ENCODE measurements around the gene MMRN2. TPM values are rescaled to one million over a fixed set of nuclear protein-coding genes. Genes with fewer than 3 reads are reported as not detected.
"Not testable (repeated sequence)": the region's sequence is repeated elsewhere in the genome, so short reads cannot be mapped to it uniquely, and the experiment has no call there.

MMRN2 gene
- polyA plus RNA-seq (2011; rRNA removed): 0.55 and 0.69 TPM in 2 replicates
- polyA minus RNA-seq (2011; rRNA and poly(A)+ RNA removed): 0.28 and 1.6 TPM in 2 replicates

DNA sequence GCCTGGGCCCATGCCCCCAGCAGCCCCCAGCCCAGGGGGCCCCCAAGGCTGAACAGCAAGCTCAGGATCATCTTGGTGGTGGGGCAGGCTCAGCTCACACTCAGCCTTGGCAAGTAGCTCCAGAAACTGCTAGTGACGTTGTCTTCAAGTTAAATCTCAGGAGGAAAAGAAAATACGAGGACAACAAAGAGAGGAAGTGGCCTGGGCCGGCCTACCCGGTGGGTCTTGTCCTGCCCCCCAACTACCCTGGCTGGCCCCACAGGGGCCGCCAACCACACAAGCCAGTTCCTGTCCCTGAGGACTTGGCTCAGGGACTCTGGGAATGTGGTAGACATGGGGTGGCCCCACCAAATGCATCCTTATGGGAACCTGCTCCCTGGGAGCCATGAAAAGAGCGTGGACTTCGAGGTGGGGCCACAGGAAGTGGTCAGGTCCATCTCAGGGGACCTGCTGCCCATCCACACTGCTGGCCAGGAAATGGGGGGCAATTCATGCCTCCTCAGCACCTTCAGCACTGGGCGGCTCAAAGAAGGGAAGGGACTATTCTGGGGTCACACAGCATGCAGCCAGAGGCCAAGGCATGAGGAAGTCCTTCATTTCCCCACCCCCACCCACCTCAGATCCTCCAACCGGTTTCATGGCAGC, at the start of gene MMRN2:
TSS of gene MMRN2 (minus strand) at position 145 of the 645 bp plus-strand sequence. CDS start at position 71, 74 bp downstream.
- H3K27ac ChIP-seq (ENCODE audit: low read depth, low read length): no peak within 1 kb of the TSS
- H3K27me3 ChIP-seq (ENCODE audit: control insufficient read depth, insufficient read depth, low read length): no peaks in the 10 kb centered on the region
- peaks cover 13% of the 10 kb centered on the region; the same call in 1 of the 2 replicates for H3K9me3 ChIP-seq (ENCODE audit: control insufficient read depth, insufficient read depth, low read length)
- ChIA-PET CTCF (interaction anchor here (0.8 to 1.3 kb wide), 2 partner anchors 9 to 269 kb away, joined by 3 to 8 read pairs; no protein-coding TSS in a partner anchor), POLR2A (interaction anchor here (1.0 kb wide), 1 partner anchor 13 kb away, joined by 3 read pairs; no protein-coding TSS in a partner anchor)
- DNase-seq (ENCODE audit: low read depth, low spot score): no peak
- no peak within 1 kb of the TSS for H3K4me3 ChIP-seq (ENCODE audit: low read depth, low read length)
- no peak for TF ChIP-seq CTCF (IDR thresholded peaks at IDR 0.05; ENCODE audit: low read depth, low read length)

DNA sequence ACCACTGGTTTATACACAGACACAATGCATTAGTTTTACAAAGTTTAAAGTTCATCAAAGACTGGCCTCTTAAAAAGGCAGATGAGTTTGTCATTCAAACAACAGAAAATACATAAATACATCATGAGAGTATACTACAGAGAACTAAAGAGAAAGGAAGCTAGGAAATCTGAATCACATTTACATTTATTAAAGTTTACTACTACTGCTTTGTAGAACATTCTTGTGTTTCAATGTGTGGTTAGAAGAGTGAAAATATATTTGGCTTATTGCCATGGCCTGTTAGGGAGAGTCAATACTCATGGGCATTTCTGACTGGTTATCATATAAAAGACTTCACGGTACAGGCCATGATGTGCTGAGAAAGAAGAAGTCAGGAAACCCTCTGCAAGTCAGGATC, 49.7 kb upstream of the MMRN2 start:
- POLR2A ChIA-PET; H3K4me3 ChIP-seq (ENCODE audit: low read depth, low read length); H3K27me3 ChIP-seq (ENCODE audit: control insufficient read depth, insufficient read depth, low read length); H3K9me3 ChIP-seq (ENCODE audit: control insufficient read depth, insufficient read depth, low read length); DNase-seq (ENCODE audit: low read depth, low spot score); H3K27ac ChIP-seq (ENCODE audit: low read depth, low read length): not testable (repeated sequence)
- CTCF ChIA-PET: interaction anchor here (0.6 kb wide), 1 partner anchor 16 kb away, joined by 3 read pairs; no protein-coding TSS in a partner anchor

GRCh38 chr10:87000491-87000890, 43.1 kb upstream of the MMRN2 start:
- H3K9me3 ChIP-seq (ENCODE audit: control insufficient read depth, insufficient read depth, low read length): no peaks in the 10 kb centered on the region
- ChIA-PET CTCF (no interaction called here), POLR2A (no interaction called here)
- no peaks in the 10 kb centered on the region for H3K27me3 ChIP-seq (ENCODE audit: control insufficient read depth, insufficient read depth, low read length)
- H3K4me3 ChIP-seq (ENCODE audit: low read depth, low read length): no peak overlapping the region
- H3K27ac ChIP-seq (ENCODE audit: low read depth, low read length): no peak overlapping the region
- DNase-seq (ENCODE audit: low read depth, low spot score): no peak
- no peak for TF ChIP-seq CTCF (IDR thresholded peaks at IDR 0.05; ENCODE audit: low read depth, low read length)

DNA sequence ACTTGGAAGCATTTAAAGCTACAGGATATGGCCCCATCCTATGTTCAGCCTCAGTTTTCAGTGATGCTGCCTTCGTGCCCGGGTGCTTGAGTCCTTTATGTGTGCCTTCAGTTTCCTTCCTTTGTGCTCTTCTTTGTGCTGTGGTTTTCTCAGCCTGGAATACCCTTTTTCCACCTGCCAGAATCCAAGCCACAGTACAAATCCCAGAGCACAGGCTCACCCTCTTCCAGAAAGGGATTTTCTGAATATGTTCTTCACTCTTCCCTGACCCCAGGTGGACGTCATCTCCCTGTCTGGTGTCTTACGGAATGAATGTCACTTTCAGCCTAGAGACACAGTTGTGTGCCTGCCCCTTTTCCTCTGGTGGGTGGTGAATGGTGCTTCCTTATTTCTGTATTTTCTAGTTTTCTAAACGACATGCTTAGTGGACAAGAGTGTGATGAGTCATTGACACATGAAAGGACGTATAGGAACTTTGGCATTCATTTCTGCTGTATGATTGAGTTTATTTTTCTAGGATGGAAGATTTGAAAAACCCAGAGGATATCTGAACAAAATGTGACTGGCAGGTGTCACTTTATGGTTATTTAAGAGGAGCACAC, 42.5 kb upstream of the MMRN2 start:
- H3K27me3 ChIP-seq (ENCODE audit: control insufficient read depth, insufficient read depth, low read length); H3K27ac ChIP-seq (ENCODE audit: low read depth, low read length); POLR2A ChIA-PET; H3K4me3 ChIP-seq (ENCODE audit: low read depth, low read length); DNase-seq (ENCODE audit: low read depth, low spot score); CTCF ChIA-PET; H3K9me3 ChIP-seq (ENCODE audit: control insufficient read depth, insufficient read depth, low read length): not testable (repeated sequence)

DNA sequence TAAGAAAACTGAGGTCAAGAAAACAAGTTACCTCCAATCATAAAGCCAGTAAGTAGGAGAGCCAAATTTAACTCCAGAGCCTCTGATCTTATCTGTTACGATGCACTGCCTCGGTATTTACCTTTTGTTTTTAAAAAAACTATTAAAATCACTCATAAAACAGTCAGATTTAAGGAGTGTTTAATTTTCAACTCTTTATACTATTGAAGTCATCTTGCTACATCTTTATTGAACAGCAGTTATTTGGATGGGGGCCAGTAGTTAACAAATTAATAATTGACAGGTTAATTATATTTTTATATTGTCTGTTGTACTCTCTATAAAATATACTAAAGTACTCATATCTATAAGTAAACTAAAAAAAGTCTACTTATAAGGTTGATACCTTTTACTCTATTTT, 35.5 kb upstream of the MMRN2 start:
- ChIA-PET CTCF (no interaction called here), POLR2A (no interaction called here)
- no peak overlapping the region for H3K27ac ChIP-seq (ENCODE audit: low read depth, low read length)
- no peak overlapping the region for H3K4me3 ChIP-seq (ENCODE audit: low read depth, low read length)
- TF ChIP-seq CTCF (IDR thresholded peaks at IDR 0.05; ENCODE audit: low read depth, low read length): no peak
- DNase-seq (ENCODE audit: low read depth, low spot score): no peak
- no peaks in the 10 kb centered on the region for H3K9me3 ChIP-seq (ENCODE audit: control insufficient read depth, insufficient read depth, low read length)
- H3K27me3 ChIP-seq (ENCODE audit: control insufficient read depth, insufficient read depth, low read length): no peaks in the 10 kb centered on the region

DNA sequence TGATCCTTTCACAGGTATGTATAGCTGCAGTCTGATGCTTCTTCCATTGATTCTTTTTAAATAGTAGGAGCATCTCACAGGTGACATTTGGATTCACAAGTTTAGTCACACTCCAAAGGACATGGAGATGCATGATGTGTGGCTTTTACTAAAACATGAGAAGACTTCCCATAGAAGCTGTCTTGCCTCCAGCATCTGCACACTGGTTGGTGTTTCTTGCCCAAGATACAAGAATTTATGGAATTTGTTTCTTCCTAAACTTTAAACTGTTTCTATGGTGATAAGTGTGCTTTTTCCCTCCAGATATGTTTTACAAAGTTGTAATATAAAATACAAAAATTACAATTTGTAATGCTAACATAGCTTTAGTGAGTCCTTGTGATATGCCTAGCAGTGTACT, 35.0 kb upstream of the MMRN2 start:
- Histone ChIP-seq H3K4me3 (ENCODE audit: low read depth, low read length) (no peak overlapping the region), H3K27ac (ENCODE audit: low read depth, low read length) (no peak overlapping the region), H3K27me3 (ENCODE audit: control insufficient read depth, insufficient read depth, low read length) (no peaks in the 10 kb centered on the region), H3K9me3 (ENCODE audit: control insufficient read depth, insufficient read depth, low read length) (no peaks in the 10 kb centered on the region)
- DNase-seq (ENCODE audit: low read depth, low spot score): no peak
- TF ChIP-seq CTCF (IDR thresholded peaks at IDR 0.05; ENCODE audit: low read depth, low read length): no peak
- ChIA-PET POLR2A (no interaction called here), CTCF (interaction anchor here (0.6 kb wide), 1 partner anchor 53 kb away, joined by 14 read pairs; no protein-coding TSS in a partner anchor)

DNA sequence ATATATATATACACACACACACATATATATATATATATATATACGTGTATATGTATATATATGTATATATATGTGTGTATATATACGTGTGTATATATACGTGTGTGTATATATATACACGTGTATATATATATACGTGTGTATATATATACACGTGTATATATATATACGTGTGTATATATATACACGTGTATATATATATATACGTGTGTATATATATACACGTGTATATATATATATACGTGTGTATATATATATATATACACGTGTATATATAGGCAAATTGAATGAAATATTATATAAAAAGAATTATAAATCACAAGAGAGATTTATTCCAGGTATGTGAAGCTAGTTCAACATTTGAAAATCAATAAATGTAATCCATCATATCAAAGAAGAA, 33.9 kb upstream of the MMRN2 start:
- DNase-seq (ENCODE audit: low read depth, low spot score); H3K27ac ChIP-seq (ENCODE audit: low read depth, low read length); H3K27me3 ChIP-seq (ENCODE audit: control insufficient read depth, insufficient read depth, low read length); POLR2A ChIA-PET; H3K4me3 ChIP-seq (ENCODE audit: low read depth, low read length); H3K9me3 ChIP-seq (ENCODE audit: control insufficient read depth, insufficient read depth, low read length): not testable (repeated sequence)
- CTCF ChIA-PET: interaction anchor here (0.6 kb wide), 1 partner anchor 16 kb away, joined by 3 read pairs; no protein-coding TSS in a partner anchor
